ENCODE results near the gene STK40.
A peak's percentile ranks its signal among the peaks of the same experiment; 100 is the strongest.

STK40 gene

GRCh38 chr1:36320291-36320761, 65.4 kb downstream of the STK40 start:
- no peak for DNase-seq (ENCODE audit: low spot score)
- TF ChIP-seq CTCF (IDR thresholded peaks at IDR 0.05; ENCODE audit: extremely low read depth, insufficient read depth, missing control alignments), result no peak
- in situ Hi-C loops (cut with MboI; ENCODE audit: low pct_unique_long_range_greater_than_20kb, low sequenced_read_pairs, unreplicated experiment), result no loop called here

GRCh38 chr1:36309397-36309796, 76.3 kb downstream of the STK40 start:
- in situ Hi-C loops (cut with MboI; ENCODE audit: low pct_unique_long_range_greater_than_20kb, low sequenced_read_pairs, unreplicated experiment), result no loop called here
- DNase-seq (ENCODE audit: low spot score), result no peak
- no peak for TF ChIP-seq CTCF (IDR thresholded peaks at IDR 0.05; ENCODE audit: extremely low read depth, insufficient read depth, missing control alignments)

GRCh38 chr1:36307601-36308330, 78.0 kb downstream of the STK40 start:
- no peak for DNase-seq (ENCODE audit: low spot score)
- no peak for TF ChIP-seq CTCF (IDR thresholded peaks at IDR 0.05; ENCODE audit: extremely low read depth, insufficient read depth, missing control alignments)
- in situ Hi-C loops (cut with MboI; ENCODE audit: low pct_unique_long_range_greater_than_20kb, low sequenced_read_pairs, unreplicated experiment), result no loop called here

GRCh38 chr1:36306902-36307456, 78.7 kb downstream of the STK40 start:
- in situ Hi-C loops (cut with MboI; ENCODE audit: low pct_unique_long_range_greater_than_20kb, low sequenced_read_pairs, unreplicated experiment), result no loop called here
- DNase-seq (ENCODE audit: low spot score), result peak; percentile 99

GRCh38 chr1:36306210-36306901, 79.4 kb downstream of the STK40 start, which contains the start of gene SH3D21:
Gene SH3D21, plus strand, starts transcription at chr1:36306368. Its CDS starts 53 bp downstream, at chr1:36306421.
- TF ChIP-seq CTCF (IDR thresholded peaks at IDR 0.05; ENCODE audit: extremely low read depth, insufficient read depth, missing control alignments), result peak; percentile 24
- peak; percentile 57 for DNase-seq (ENCODE audit: low spot score)
- in situ Hi-C loops (cut with MboI; ENCODE audit: low pct_unique_long_range_greater_than_20kb, low sequenced_read_pairs, unreplicated experiment), result no loop called here

More at GRCh38 chr1:36306902-36307456, 78.7 kb downstream of the STK40 start:
- TF ChIP-seq CTCF (IDR thresholded peaks at IDR 0.05; ENCODE audit: extremely low read depth, insufficient read depth, missing control alignments), result no peak

GRCh38 chr1:36305915-36306209, 79.9 kb downstream of the STK40 start:
- in situ Hi-C loops (cut with MboI; ENCODE audit: low pct_unique_long_range_greater_than_20kb, low sequenced_read_pairs, unreplicated experiment), result no loop called here
- DNase-seq (ENCODE audit: low spot score), result no peak
- TF ChIP-seq CTCF (IDR thresholded peaks at IDR 0.05; ENCODE audit: extremely low read depth, insufficient read depth, missing control alignments), result no peak
